SK-N-SH (cell line): ENCODE measurements around the gene ARHGEF28. TPM values are rescaled to one million over a fixed set of nuclear protein-coding genes. Genes with fewer than 3 reads are reported as not detected.

Source experiments
- CTCF ChIA-PET: fragments of 300-600, 350-600 bp; formaldehyde crosslinking; extraction: SDS; loops from one replicate; lab custom pipeline; 2021; lab: Yijun Ruan, JAX
- POLR2A ChIA-PET: fragments of 350-600 bp; sonication (Branson Sonifier 250); formaldehyde crosslinking; extraction: SDS; loops from one replicate; lab custom pipeline; 2020; ENCODE audit warnings: antibody characterized with exemption, inconsistent platforms; lab: Yijun Ruan, JAX
- DNase-seq: peaks from one replicate; pipeline ENCODE4 v3.0.0; 2012
- H2AFZ ChIP-seq: fragments of 200-600 bp; sonication (generic); 2 replicates; pipeline ENCODE4 v1.8.1; 2016; ENCODE audit warnings: antibody characterized with exemption, mild to moderate bottlenecking, low read depth
- H3F3A ChIP-seq: fragments of 200-600 bp; sonication (generic); replicated peaks from 2 replicates; pipeline ENCODE3; 2016; ENCODE audit warnings: antibody characterized with exemption, mild to moderate bottlenecking; ENCODE audit not compliant: insufficient read depth
- H3K27ac ChIP-seq, 2 experiments: fragments of 200-500 bp in 1 of 2; fragments of 200-600 bp in 1 of 2; sonication (Bioruptor generic) in 1 of 2; sonication (generic), shearing (Covaris generic) in 1 of 2; 2 replicates each; pipeline versions ENCODE4 v1.5.1 to v1.6.1; 2014 to 2016; ENCODE audit warnings: low read depth in 2 of 2, inconsistent platforms in 1 of 2, low read length in 1 of 2, mild to moderate bottlenecking in 1 of 2, mixed read lengths in 1 of 2
- H3K27me3 ChIP-seq: fragments of 200-600 bp; sonication (generic), shearing (Covaris generic); 2 replicates; pipeline ENCODE4 v1.6.1; 2016; ENCODE audit warnings: mixed run types; ENCODE audit not compliant: insufficient read depth
- H3K36me3 ChIP-seq, 2 experiments: fragments of 200-500 bp in 1 of 2; fragments of 200-600 bp in 1 of 2; sonication (Bioruptor generic) in 1 of 2; sonication (generic) in 1 of 2; replicated peaks in 1 of 2; 2 replicates each; pipeline versions ENCODE3 to v1.5.1; 2014 to 2016; ENCODE audit warnings: low read length in 1 of 2, mild to moderate bottlenecking in 1 of 2; ENCODE audit not compliant: insufficient read depth in 2 of 2, control insufficient read depth in 1 of 2
- H3K4me1 ChIP-seq, 2 experiments: fragments of 200-500 bp in 1 of 2; fragments of 200-600 bp in 1 of 2; sonication (Bioruptor generic) in 1 of 2; sonication (generic), shearing (Covaris generic) in 1 of 2; 2 replicates each; pipeline versions ENCODE4 v1.5.1 to v1.6.1; 2014 to 2016; ENCODE audit warnings: low read depth in 1 of 2, low read length in 1 of 2, mixed run types in 1 of 2; ENCODE audit not compliant: insufficient read depth in 2 of 2, control insufficient read depth in 1 of 2
- H3K4me2 ChIP-seq: fragments of 200-600 bp; sonication (generic), shearing (Covaris generic); 2 replicates; pipeline ENCODE4 v1.6.1; 2017; ENCODE audit warnings: mixed run types
- H3K4me3 ChIP-seq, 2 experiments: fragments of 200-500 bp in 1 of 2; fragments of 200-600 bp in 1 of 2; sonication (Bioruptor generic) in 1 of 2; sonication (generic), shearing (Covaris generic) in 1 of 2; 2 replicates each; pipeline versions ENCODE4 v1.5.1 to v1.8.1; 2014 to 2016; ENCODE audit warnings: low read depth in 2 of 2, inconsistent platforms in 1 of 2, low read length in 1 of 2, mild to moderate bottlenecking in 1 of 2, mixed read lengths in 1 of 2, moderate library complexity in 1 of 2
- H3K79me2 ChIP-seq: fragments of 200-600 bp; sonication (generic); 2 replicates; pipeline ENCODE4 v1.8.1; 2017; ENCODE audit warnings: mild to moderate bottlenecking; ENCODE audit not compliant: insufficient read depth
- H3K9ac ChIP-seq: fragments of 200-600 bp; sonication (generic); 2 replicates; pipeline ENCODE4 v1.6.1; 2017; ENCODE audit warnings: mixed run types
- H3K9me2 ChIP-seq: fragments of 200-600 bp; sonication (generic); 2 replicates; pipeline ENCODE4 v1.6.1; 2017; ENCODE audit warnings: mixed run types
- H3K9me3 ChIP-seq: fragments of 200-600 bp; sonication (generic); 2 replicates; pipeline ENCODE4 v1.6.1; 2017; ENCODE audit warnings: mixed run types, mild to moderate bottlenecking, moderate library complexity
- H4K20me1 ChIP-seq: fragments of 200-600 bp; sonication (generic); 2 replicates; pipeline ENCODE4 v1.6.1; 2017; ENCODE audit warnings: mild to moderate bottlenecking, mixed run types; ENCODE audit not compliant: insufficient read depth
- CHD2 ChIP-seq: fragments of 150-350 bp; IDR thresholded peaks from 2 replicates; pipeline ENCODE4 v1.6.1; 2018; ENCODE audit warnings: low read length; ENCODE audit not compliant: partially characterized antibody
- CTCF ChIP-seq: fragments of 200-600 bp; sonication (generic); IDR thresholded peaks from 2 replicates; pipeline ENCODE4 v1.6.1; 2017; ENCODE audit warnings: antibody characterized with exemption, mild to moderate bottlenecking, moderate library complexity
- EP300 ChIP-seq, 2 experiments: IDR thresholded peaks; 2 replicates each; pipeline versions ENCODE4 v1.4.0 to v1.6.1; 2012; ENCODE audit warnings: borderline replicate concordance in 1 of 2, low read depth in 1 of 2, low read length in 1 of 2
- FOXJ3 ChIP-seq: sonication (generic); formaldehyde crosslinking; IDR thresholded peaks from 2 replicates; pipeline ENCODE4 v1.5.1; 2020; ENCODE audit warnings: mild to moderate bottlenecking, missing genetic modification reagents
- FOXM1 ChIP-seq: IDR thresholded peaks from 2 replicates; pipeline ENCODE4 v1.4.0; 2012; ENCODE audit warnings: low read depth, mild to moderate bottlenecking
- GATA2 ChIP-seq: sonication (generic); formaldehyde crosslinking; IDR thresholded peaks from 2 replicates; pipeline ENCODE4 v1.5.0; 2020; ENCODE audit warnings: mild to moderate bottlenecking, missing genetic modification reagents
- MAX ChIP-seq: IDR thresholded peaks from 2 replicates; pipeline ENCODE4 v1.4.0; 2012; ENCODE audit warnings: low read depth
- MXI1 ChIP-seq: IDR thresholded peaks from 2 replicates; pipeline ENCODE4 v1.6.1; 2012; ENCODE audit warnings: mild to moderate bottlenecking, low read depth, low read length, improper control_type of control experiment
- NFIC ChIP-seq: IDR thresholded peaks from 2 replicates; pipeline ENCODE4 v1.4.0; 2012; ENCODE audit warnings: borderline replicate concordance
- POLR2AphosphoS5 ChIP-seq: IDR thresholded peaks from 2 replicates; pipeline ENCODE4 v1.6.1; 2012; ENCODE audit warnings: low read depth, low read length
- RAD21 ChIP-seq: IDR thresholded peaks from 2 replicates; pipeline ENCODE4 v1.6.1; 2012; ENCODE audit warnings: mild to moderate bottlenecking, low read length
- RCOR1 ChIP-seq: fragments of 150-350 bp; IDR thresholded peaks from 2 replicates; pipeline ENCODE4 v1.6.1; 2017; ENCODE audit warnings: antibody characterized with exemption, low read length
- RFX5 ChIP-seq: IDR thresholded peaks from 2 replicates; pipeline ENCODE4 v1.6.1; 2012; ENCODE audit warnings: mild to moderate bottlenecking, improper control_type of control experiment, low read length
- SIN3A ChIP-seq: IDR thresholded peaks from 2 replicates; pipeline ENCODE4 v1.6.1; 2012; ENCODE audit warnings: low read depth, mild to moderate bottlenecking, low read length, moderate library complexity, borderline replicate concordance
- TAF1 ChIP-seq: IDR thresholded peaks from 2 replicates; pipeline ENCODE4 v1.6.1; 2012; ENCODE audit warnings: low read depth, mild to moderate bottlenecking, low read length, moderate library complexity, borderline replicate concordance
- TCF12 ChIP-seq: IDR thresholded peaks from 2 replicates; pipeline ENCODE4 v1.4.0; 2012
- WGBS: methylation state at CpG from one replicate; pipeline ENCODE4 v1.1.6; 2017; ENCODE audit warnings: low lambda C conversion rate; 5-methylcytosine and 5-hydroxymethylcytosine counted together
- polyA plus RNA-seq, 3 experiments: library from polyadenylated mRNA; depleted of rRNA; stranded (reverse); fragments of >200 nt; gene quantifications; 2 replicates each; pipeline ENCODE4 v1.2.3, GENCODE V29; 2012

ARHGEF28 gene
- polyA plus RNA-seq, 1 of the 3 experiments (the other 2 are of a cell fraction): 4.2 TPM

GRCh38 chr5:73732045-73732444, 106.0 kb downstream of the ARHGEF28 start:
- DNase-seq: no peak
- Histone ChIP-seq H3K4me2 (no peak overlapping the region), H2AFZ (no peak overlapping the region), H3K9me2 (no peaks in the 10 kb centered on the region), H3K9ac (no peak overlapping the region), H4K20me1 (no peaks in the 10 kb centered on the region), H3K4me3 (no peak overlapping the region), H3F3A (no peaks in the 10 kb centered on the region), H3K9me3 (no peaks in the 10 kb centered on the region), H3K4me1 (no peaks in the 10 kb centered on the region; a peak in 1 of 4 replicates), H3K27ac (no peak overlapping the region), H3K36me3 (no peaks in the 10 kb centered on the region), H3K27me3 (no peaks in the 10 kb centered on the region), H3K79me2 (peaks cover 5% of the 10 kb centered on the region; the same call in 1 of the 2 replicates)
- ChIA-PET POLR2A (no interaction called here), CTCF (interaction anchor here (0.7 to 1.2 kb wide), 3 partner anchors 9 to 60 kb away, joined by 3 to 5 read pairs (median 3); no protein-coding TSS in a partner anchor)
- TF ChIP-seq MXI1: no peak
- no peak for TF ChIP-seq TAF1
- TF ChIP-seq RAD21: no peak
- no peak for TF ChIP-seq RFX5
- 95% methylated on average over 2 of the region's 2 CpGs for WGBS

GRCh38 chr5:73733219-73733618, 107.2 kb downstream of the ARHGEF28 start:
- H3K27ac ChIP-seq: no peak overlapping the region
- H4K20me1 ChIP-seq: no peaks in the 10 kb centered on the region
- no peaks in the 10 kb centered on the region for H3K36me3 ChIP-seq
- H3K9me3 ChIP-seq: no peaks in the 10 kb centered on the region
- ChIA-PET CTCF (interaction anchor here (1.2 kb wide), 2 partner anchors 39 to 60 kb away, joined by 4 to 5 read pairs; no protein-coding TSS in a partner anchor), POLR2A (no interaction called here)
- no peak overlapping the region for H3K4me2 ChIP-seq
- no peaks in the 10 kb centered on the region for H3F3A ChIP-seq
- WGBS: 56% methylated on average over 1 of the region's 1 CpG
- no peaks in the 10 kb centered on the region for H3K27me3 ChIP-seq
- H3K79me2 ChIP-seq: peaks cover 5% of the 10 kb centered on the region; the same call in 1 of the 2 replicates
- no peaks in the 10 kb centered on the region; a peak in 1 of 4 replicates for H3K4me1 ChIP-seq
- no peak overlapping the region for H3K9ac ChIP-seq
- TF ChIP-seq FOXJ3 (CRISPR knock-in tag) (peak; percentile 46; the same call in 1 of the 2 replicates), CTCF (no peak), EP300 (IDR thresholded peaks at IDR 0.05; ENCODE audit: borderline replicate concordance in 1 of 2, low read depth in 1 of 2, low read length in 1 of 2) (peak in 1 of 2 experiments; percentile 62; a peak in 1 of 4 replicates), GATA2 (CRISPR knock-in tag) (peak; percentile 78), NFIC (0 out of 2 replicates have a peak, but pooled peaks have one; percentile 12), TCF12 (no peak), FOXM1 (no peak), POLR2AphosphoS5 (peak; percentile 23; the same call in 1 of the 2 replicates), MAX (no peak), SIN3A (no peak), RFX5 (no peak), CHD2 (peak; percentile 38), RCOR1 (peak; percentile 84)
- no peaks in the 10 kb centered on the region for H3K9me2 ChIP-seq
- H3K4me3 ChIP-seq: no peak overlapping the region
- peak; percentile 49 for DNase-seq
- H2AFZ ChIP-seq: no peak overlapping the region
